Measurements from ENCODE around the gene WDR18.
"Not testable (repeated sequence)": the region's sequence is repeated elsewhere in the genome, so short reads cannot be mapped to it uniquely, and the experiment has no call there.

The WDR18 gene

GRCh38 chr19:950352-951066, 33.6 kb upstream of the WDR18 start:
- no peak for DNase-seq

GRCh38 chr19:952049-952679, 32.0 kb upstream of the WDR18 start:
- DNase-seq = no peak

GRCh38 chr19:952680-953444, 31.3 kb upstream of the WDR18 start:
- DNase-seq = no peak

- DNase-seq = no peak
Observed at GRCh38 chr19:953445-954271, 30.5 kb upstream of the WDR18 start.

GRCh38 chr19:954272-954671, 29.9 kb upstream of the WDR18 start:
- DNase-seq = no peak

- no peak for DNase-seq
Observed at GRCh38 chr19:954672-955494, 29.3 kb upstream of the WDR18 start.

- no peak for DNase-seq
Observed at GRCh38 chr19:955803-956765, 28.1 kb upstream of the WDR18 start.

GRCh38 chr19:956766-957440, 27.2 kb upstream of the WDR18 start:
- no peak for DNase-seq

GRCh38 chr19:957578-957977, 26.6 kb upstream of the WDR18 start:
- not testable (repeated sequence) for DNase-seq

- DNase-seq = peak; percentile 58
Observed at GRCh38 chr19:958967-959855, 24.9 kb upstream of the WDR18 start.

- no peak for DNase-seq
Observed at GRCh38 chr19:960020-960419, 24.1 kb upstream of the WDR18 start.

- no peak for DNase-seq
Observed at GRCh38 chr19:960601-960938, 23.6 kb upstream of the WDR18 start.

GRCh38 chr19:961866-962620, 22.1 kb upstream of the WDR18 start:
- DNase-seq = no peak

GRCh38 chr19:962683-963400, 21.3 kb upstream of the WDR18 start:
- DNase-seq = no peak

- no peak for DNase-seq
Observed at GRCh38 chr19:963486-963951, 20.6 kb upstream of the WDR18 start.

GRCh38 chr19:964116-964520, 20.0 kb upstream of the WDR18 start:
- no peak for DNase-seq

- no peak for DNase-seq
Observed at GRCh38 chr19:964761-965694, 19.1 kb upstream of the WDR18 start.

Data from activated naive CD4-positive, alpha-beta T cell treated with anti-CD3 and anti-CD28 coated beads, Interleukin-2, amount 50 U/mL, for 16 hours (primary cell).